Measurements from ENCODE around the gene PDE11A. TPM values are rescaled to one million over a fixed set of nuclear protein-coding genes. Genes with fewer than 3 reads are reported as not detected.

Gene PDE11A
- total RNA-seq, 1 experiment from 2014 or later, result 0.13 TPM

GRCh38 chr2:177675825-177676224 is 396.8 kb downstream of the PDE11A start:
- Mint-ChIP-seq H3K27me3 (ENCODE audit: low read depth) (peaks cover 63% of the 10 kb centered on the region), H3K36me3 (ENCODE audit: insufficient read depth in 1 of 3, low read depth in 3 of 3) (no peaks in the 10 kb centered on the region), H3K9me3 (no peaks in the 10 kb centered on the region; a peak in 2 of 5 replicates), H3K4me3 (no peak overlapping the region), H3K4me1 (peaks cover 12 to 13% of the 10 kb centered on the region in 2 experiments), H3K27ac (no peak overlapping the region)
- no peaks in the 10 kb centered on the region for H3K4me1 ChIP-seq (ENCODE audit: insufficient read depth, low read length)
- H2AFZ ChIP-seq (ENCODE audit: low read length), result no peak overlapping the region
- H4K91ac ChIP-seq (ENCODE audit: insufficient read length, low read depth, low read length), result no peak overlapping the region
- no peak overlapping the region for H4K5ac ChIP-seq (ENCODE audit: insufficient read length, low read depth, low read length)
- H3K23me2 ChIP-seq (ENCODE audit: insufficient read length, low read depth, low read length, poor library complexity, severe bottlenecking), result no peaks in the 10 kb centered on the region
- no peak overlapping the region for H2BK20ac ChIP-seq (ENCODE audit: low read depth, low read length, poor library complexity, severe bottlenecking)
- H3K4me2 ChIP-seq (ENCODE audit: insufficient read depth, insufficient read length, low read length), result no peak overlapping the region
- no peaks in the 10 kb centered on the region for H3K79me2 ChIP-seq (ENCODE audit: insufficient read depth, low read length)
- no peak overlapping the region for H3K9ac ChIP-seq (ENCODE audit: extremely low read depth, insufficient read length, low read length)
- no peaks in the 10 kb centered on the region for H3K9me3 ChIP-seq (ENCODE audit: control insufficient read depth, low read depth, low read length)
- H2BK15ac ChIP-seq (ENCODE audit: low read depth, low read length), result no peak overlapping the region
- no peak overlapping the region for H3K14ac ChIP-seq (ENCODE audit: insufficient read depth, low read length)
- WGBS (ENCODE audit: extremely low coverage, insufficient read length, low lambda C conversion rate), result no CpG with 5 or more reads among the region's 1 CpG
- peaks cover 6% of the 10 kb centered on the region; the same call in 1 of the 2 replicates for H3K27me3 ChIP-seq (ENCODE audit: insufficient read depth, low read length)
- H3K79me1 ChIP-seq (ENCODE audit: insufficient read depth, low read depth, low read length, poor library complexity, severe bottlenecking), result no peaks in the 10 kb centered on the region
- no peak overlapping the region for H3T11ph ChIP-seq (ENCODE audit: low read length)
- H3K4ac ChIP-seq (ENCODE audit: low read depth, low read length), result no peak overlapping the region
- no peaks in the 10 kb centered on the region for H4K20me1 ChIP-seq (ENCODE audit: control insufficient read depth, insufficient read depth, insufficient read length)
- no peak overlapping the region for H4K8ac ChIP-seq (replicated peaks; ENCODE audit: insufficient read length, low read depth, low read length)
- H2AK5ac ChIP-seq (ENCODE audit: insufficient read length, low read length), result no peak overlapping the region
- no peak for DNase-seq
- no peak overlapping the region for H2BK5ac ChIP-seq (ENCODE audit: insufficient read length, low read length)
- H3K18ac ChIP-seq (ENCODE audit: insufficient read length, low read depth, low read length), result no peak overlapping the region
- H3K23ac ChIP-seq (ENCODE audit: insufficient read length, low read depth, low read length), result no peak overlapping the region
- no peak overlapping the region for H3K27ac ChIP-seq (ENCODE audit: insufficient read length, low read depth, low read length)
- no peak for TF ChIP-seq CTCF (conservative IDR thresholded peaks at IDR 0.05)
- no peak overlapping the region for H2BK120ac ChIP-seq (ENCODE audit: low read depth, low read length, poor library complexity, severe bottlenecking)
- no peak overlapping the region for H2BK12ac ChIP-seq (ENCODE audit: insufficient read length, low read depth, low read length)
- no peak overlapping the region for H3K56ac ChIP-seq (ENCODE audit: insufficient read length, low read depth, low read length)
